SIG-M5 treated with dmso at 0.1 percent for 504 hours (cell line): ENCODE data around the gene SEC62.
"Not testable (repeated sequence)": the region's sequence is repeated elsewhere in the genome, so short reads cannot be mapped to it uniquely, and the experiment has no call there.

Experiments
- DNase-seq: peaks from one replicate; lab custom pipeline; 2025; ENCODE audit not compliant: unreplicated experiment; lab: John Stamatoyannopoulos, UW

The SEC62 gene

DNA sequence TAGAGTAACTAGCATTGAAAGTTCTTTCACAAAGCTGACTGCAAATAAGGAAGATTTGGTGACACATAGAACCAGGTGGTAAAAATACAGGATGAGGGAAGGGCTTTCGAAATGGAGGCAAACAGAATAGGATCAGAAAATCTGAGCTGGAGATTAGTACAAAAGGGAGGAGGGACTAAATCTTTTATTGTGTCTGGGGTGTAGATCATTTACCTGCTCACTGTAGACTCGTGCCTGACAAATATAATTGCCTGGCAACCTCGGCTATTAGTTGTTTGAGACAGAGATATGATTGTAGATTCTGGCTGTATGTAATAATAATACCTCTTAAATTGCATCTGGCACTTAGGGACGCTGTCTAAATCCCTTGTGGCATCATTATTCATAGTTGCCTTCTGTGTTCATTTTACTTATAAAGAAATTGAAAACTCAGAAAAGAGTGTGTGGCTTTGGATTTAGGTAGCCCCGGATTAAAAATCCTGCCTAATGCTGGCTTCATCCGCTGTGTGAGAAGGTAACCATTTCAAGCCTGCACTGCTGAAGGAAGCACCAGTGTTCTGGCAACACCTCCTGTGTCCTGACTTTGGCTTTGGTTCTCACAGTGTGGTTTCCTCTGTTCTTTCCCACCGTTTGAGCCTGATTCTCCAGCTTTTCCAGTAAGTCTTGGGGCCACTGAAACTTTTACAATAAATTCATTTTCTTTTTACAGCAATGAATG, 46.2 kb downstream of the SEC62 start:
- no peak for DNase-seq

GRCh38 chr3:170016057-170016456, 49.5 kb downstream of the SEC62 start:
- DNase-seq = no peak

DNA sequence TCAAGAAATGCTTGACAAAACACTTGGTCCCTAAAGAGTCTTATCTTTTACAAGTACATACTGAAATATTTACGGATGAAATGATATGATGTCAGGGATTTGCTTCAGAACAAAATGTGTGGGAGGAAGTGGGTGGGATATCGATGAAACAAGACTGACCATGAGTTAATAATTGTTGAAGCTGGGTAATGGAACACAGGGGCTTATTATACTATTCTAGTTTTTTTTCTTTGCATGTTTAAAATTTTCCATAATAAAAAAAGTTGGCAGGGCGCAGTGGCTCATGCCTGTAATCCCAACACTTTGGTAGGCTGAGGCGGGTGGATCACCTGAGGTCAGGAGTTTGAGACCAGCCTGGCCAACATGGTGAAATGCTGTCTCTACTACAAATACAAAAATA, 52.7 kb downstream of the SEC62 start:
- not testable (repeated sequence) for DNase-seq

DNA sequence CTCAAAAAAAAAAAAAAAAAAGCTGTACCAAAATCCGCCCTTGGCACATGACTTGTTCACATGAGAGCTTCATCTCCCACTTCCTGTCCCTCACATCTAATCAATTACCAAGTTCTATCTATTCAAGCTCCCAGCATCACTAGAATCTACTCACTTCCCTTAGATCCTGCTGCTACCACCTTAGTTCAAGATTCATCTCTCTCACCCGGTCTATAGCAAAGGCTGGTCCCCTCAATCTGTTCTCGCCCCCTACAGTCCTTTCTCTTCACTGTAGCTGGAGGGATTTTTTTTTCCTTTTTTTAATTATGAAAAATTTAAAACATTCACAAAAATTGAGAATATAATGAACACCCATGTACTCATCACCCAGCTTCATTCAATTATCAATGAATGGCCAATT, 54.5 kb downstream of the SEC62 start:
- peak; percentile 20 for DNase-seq

- no peak for DNase-seq
These were observed 55.7 kb downstream of the SEC62 start for GRCh38 chr3:170022336-170022735.

DNA sequence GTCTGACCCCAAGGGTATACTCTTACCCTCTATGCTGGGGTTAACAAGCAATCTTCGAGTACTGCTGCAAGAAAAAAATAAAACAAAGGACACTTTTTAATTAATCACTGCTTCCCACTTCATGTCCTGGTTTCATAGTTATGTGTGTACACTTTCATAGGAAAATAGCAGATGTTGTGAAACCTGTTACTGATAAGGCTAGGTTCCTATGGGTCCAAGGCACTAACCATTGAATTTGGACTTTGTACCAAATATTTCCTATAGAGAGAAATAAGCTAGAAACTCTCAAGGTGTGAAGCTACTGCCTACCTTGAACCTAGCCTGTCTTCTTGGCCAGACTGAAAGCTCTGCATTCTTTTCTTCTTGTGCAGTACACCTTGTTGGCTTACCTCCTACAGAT, 56.6 kb downstream of the SEC62 start:
- no peak for DNase-seq

- peak; percentile 48 for DNase-seq
These were observed 58.0 kb downstream of the SEC62 start for GRCh38 chr3:170024581-170024980.

- no peak for DNase-seq
These were observed 60.9 kb downstream of the SEC62 start for GRCh38 chr3:170027233-170028102.

DNA sequence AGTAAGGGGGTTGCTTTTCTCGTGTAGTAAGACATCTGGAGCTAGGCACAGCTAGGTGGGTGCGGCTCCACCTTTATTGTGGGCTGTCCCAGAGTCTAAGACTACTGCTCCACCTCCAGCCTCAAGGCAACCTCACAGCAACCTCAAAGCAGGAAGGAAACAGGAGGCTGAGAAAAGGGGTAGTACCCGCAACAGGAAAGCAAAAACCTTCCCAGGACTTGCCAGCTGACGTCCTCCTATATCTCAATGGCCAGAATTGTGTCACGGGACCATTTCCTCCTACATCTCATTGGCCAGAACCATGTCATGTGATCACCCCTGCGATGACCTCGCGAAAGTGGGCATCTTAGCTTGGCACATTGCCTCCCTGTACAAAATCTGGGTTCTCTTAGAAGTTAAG, 66.9 kb downstream of the SEC62 start:
- DNase-seq = peak; percentile 58

DNA sequence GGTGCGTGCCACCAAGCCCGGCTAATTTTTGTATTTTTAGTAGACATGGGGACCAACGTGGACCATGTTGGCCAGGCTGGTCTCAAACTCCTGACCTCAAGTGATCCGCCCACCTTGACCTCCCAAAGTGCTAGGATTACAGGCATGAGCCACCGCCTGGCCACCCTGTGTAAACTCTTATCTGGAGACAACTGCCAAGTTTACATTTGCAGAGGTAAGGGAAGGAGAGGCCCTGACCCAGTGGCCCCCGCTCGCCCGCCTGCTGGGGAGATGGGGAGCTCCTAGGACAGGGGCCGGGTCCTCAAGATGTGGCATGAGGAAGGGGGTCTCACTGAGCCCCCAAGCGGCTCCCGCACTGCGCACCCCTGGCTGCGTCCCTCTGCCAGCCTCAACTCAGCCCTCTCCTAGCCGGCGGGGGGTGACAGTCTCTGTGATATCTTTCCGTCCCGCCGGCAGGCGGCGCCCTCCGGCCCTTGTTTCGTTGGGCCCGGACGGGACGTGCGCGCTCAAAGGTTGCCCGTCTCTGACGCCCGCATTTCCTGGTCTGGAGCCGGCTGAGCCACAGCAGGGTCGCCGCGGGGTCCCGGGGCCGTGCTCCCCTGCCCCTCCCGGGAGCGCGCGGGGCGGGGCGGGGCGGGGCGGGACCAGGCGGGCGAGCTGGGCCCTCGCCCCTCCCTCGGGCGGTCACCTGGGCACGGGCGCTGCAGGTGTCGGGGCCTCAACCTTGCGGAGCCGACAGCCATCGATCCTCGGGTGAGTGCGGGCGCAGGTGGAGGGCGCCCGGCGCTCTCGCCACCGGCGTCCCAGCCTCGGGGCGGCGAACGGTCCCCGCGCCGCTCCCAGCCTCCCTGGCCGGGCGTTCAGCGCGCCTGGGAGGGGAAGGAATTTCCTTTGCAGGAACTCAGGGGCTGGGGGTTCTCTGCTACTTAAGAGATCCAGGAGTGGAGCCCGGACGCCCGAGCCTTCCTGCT, 71.1 kb downstream of the SEC62 start, which contains the start of gene GPR160:
TSS of gene GPR160 (plus strand) at position 533 of the 971 bp plus-strand sequence. CDS start 45,978 bp downstream, outside the sequence.
- peak; percentile 90 for DNase-seq

DNA sequence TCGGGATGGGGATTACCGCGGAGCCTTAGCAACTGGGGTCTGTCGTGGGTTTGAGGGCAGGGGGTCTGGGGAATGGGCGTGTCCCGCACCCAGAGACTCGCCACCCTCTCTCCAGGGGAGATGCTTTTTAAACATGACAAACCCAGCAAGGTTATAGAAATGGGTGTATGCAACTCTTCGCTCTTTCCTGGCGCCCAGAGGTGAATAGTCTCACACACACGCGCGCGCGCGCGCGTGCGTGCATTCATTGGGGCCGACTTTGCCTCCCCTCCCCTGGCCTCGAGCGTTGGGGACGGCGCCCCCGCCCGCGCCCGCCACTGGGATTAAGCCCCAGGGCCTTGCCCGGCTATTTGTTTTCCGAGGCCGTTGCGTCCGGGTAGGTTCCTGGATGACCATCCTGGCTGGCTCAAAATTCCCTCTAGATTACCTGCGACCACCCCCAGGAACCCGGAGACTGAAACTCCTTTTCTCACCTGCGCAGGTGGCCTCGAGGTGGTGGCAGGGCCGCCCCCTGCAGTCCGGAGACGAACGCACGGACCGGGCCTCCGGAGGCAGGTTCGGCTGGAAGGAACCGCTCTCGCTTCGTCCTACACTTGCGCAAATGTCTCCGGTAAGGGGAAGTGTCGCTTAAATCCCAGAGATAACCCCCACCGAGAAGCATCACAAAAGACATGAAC, 72.0 kb downstream of the SEC62 start:
- DNase-seq = peak; percentile 81

GRCh38 chr3:170040418-170040817, 73.8 kb downstream of the SEC62 start:
- no peak for DNase-seq

- no peak for DNase-seq
These were observed 76.9 kb downstream of the SEC62 start for GRCh38 chr3:170043506-170043905.

DNA sequence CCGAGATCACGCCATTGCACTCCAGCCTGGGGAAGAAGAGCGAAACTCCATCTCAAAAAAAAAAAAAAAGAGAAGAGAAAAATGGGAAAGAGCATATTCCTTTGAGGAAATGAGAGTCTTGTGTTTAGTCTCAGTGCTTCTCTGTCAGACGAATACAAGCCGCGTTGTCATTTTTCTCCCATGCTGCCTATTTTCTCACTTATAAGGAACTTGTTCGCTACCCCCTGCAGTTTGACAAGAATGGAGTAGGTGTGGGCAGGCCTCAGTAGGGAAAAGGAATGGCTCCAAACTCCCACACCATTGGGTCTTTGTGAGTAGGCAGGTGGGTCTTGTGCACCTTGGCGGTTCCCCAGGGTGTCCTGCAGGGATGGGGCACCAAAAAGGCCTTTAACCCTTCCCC, 77.7 kb downstream of the SEC62 start:
- DNase-seq = peak; percentile 66

GRCh38 chr3:170044795-170045244, 78.2 kb downstream of the SEC62 start:
- peak; percentile 99 for DNase-seq

GRCh38 chr3:170046269-170047132, 79.9 kb downstream of the SEC62 start:
- DNase-seq = peak; percentile 44

DNA sequence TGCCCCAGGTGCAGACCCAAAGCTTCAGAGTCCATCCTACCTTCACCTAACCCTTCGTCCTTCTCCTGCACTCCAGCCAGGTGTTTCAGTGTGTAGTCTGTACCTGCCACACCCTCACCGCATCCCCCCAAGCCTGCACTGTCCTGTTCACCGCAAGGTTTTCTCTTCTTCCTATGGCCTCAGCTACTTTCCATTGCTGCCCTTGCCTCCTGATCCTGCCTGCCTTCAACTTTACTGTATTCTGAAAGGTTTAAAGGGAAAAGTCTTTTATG, 80.5 kb downstream of the SEC62 start:
- no peak for DNase-seq
